ENCODE measurements around the gene PGM2.

Gene PGM2

DNA sequence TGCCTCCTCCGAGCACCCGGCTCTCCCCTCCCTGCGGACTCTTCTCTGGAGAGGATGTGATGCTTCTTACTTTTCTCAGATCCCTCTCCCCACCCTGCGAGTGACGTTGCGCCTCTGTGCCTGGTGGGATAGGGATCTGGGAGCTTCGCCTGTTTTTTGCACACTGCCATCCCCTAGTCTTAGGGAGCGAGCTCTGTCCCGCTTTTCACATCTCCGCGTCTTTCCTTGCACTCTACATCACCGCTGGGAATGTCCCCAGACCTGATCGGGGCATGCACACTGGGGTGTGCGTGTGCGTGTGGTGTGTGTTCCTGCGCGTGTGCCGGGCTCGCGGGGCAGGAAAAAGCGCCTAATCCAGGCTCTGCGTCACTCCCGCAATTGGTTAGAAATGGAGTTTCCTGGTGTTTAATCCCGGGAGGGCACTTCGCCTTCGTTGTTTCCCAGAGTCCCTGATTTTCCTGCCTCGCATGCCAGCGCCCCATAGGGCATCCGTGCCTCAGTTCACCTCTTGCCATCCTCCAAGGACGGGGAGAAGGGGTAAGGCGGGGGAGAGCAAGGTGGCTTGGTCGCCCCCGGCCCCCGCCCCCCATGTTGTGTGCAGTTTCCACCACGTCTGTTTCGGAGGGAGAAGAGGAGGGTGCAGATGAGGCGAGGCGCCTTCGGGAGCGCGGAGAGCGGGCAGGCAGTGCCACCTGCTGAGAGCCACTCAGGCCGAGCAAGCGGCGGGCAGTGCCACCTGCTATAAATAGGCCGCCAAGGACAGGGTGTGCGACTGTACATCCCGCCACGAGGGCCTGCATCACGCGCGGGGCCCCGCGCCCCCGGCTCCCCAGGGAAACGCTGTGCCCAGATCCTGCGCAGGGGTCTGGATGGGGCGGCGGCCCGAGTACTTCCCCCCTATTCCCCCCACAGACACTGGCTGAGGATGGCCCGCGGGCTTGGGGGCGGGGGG is 63.6 kb downstream of the PGM2 start:
- Histone ChIP-seq H3K79me2 (ENCODE audit: insufficient read depth, low read length) (peaks cover 29% of the 10 kb centered on the region), H2AFZ (ENCODE audit: low read depth, low read length) (peak overlapping the region; percentile 98), H3K9me3 (ENCODE audit: insufficient read depth, low read length, severe bottlenecking) (no peaks in the 10 kb centered on the region), H3K4me2 (ENCODE audit: insufficient read depth, low read length) (peak overlapping the region; percentile 90), H3K9ac (ENCODE audit: low read depth, low read length) (peak overlapping the region; percentile 77; the same call in 1 of the 2 replicates), H3K27ac (ENCODE audit: low read length) (no peak overlapping the region), H4K20me1 (ENCODE audit: insufficient read depth, low read length) (no peaks in the 10 kb centered on the region), H3K4me3 (ENCODE audit: low read depth in 1 of 2, low read length in 2 of 2) (peak overlapping the region; percentile 50 to 92; a peak in 3 of 4 replicates), H3K4me1 (ENCODE audit: insufficient read depth, low read length) (peaks cover 22% of the 10 kb centered on the region), H3K36me3 (ENCODE audit: insufficient read depth, low read length) (no peaks in the 10 kb centered on the region; the same call in 1 of the 2 replicates), H3K27me3 (ENCODE audit: insufficient read depth, low read length, poor library complexity) (no peaks in the 10 kb centered on the region)
- no peak for ATAC-seq (ENCODE audit: insufficient read depth, low read depth)
- DNase-seq, result no peak
- TF ChIP-seq, protein P1, sequence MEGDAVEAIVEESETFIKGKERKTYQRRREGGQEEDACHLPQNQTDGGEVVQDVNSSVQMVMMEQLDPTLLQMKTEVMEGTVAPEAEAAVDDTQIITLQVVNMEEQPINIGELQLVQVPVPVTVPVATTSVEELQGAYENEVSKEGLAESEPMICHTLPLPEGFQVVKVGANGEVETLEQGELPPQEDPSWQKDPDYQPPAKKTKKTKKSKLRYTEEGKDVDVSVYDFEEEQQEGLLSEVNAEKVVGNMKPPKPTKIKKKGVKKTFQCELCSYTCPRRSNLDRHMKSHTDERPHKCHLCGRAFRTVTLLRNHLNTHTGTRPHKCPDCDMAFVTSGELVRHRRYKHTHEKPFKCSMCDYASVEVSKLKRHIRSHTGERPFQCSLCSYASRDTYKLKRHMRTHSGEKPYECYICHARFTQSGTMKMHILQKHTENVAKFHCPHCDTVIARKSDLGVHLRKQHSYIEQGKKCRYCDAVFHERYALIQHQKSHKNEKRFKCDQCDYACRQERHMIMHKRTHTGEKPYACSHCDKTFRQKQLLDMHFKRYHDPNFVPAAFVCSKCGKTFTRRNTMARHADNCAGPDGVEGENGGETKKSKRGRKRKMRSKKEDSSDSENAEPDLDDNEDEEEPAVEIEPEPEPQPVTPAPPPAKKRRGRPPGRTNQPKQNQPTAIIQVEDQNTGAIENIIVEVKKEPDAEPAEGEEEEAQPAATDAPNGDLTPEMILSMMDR (IDR thresholded peaks at IDR 0.05; ENCODE audit: borderline replicate concordance, extremely low read depth, low read length, poor library complexity, severe bottlenecking), result no peak
- TF ChIP-seq EZH2 (IDR thresholded peaks at IDR 0.05; ENCODE audit: borderline replicate concordance, low read depth, low read length, severe bottlenecking), result no peak

DNA sequence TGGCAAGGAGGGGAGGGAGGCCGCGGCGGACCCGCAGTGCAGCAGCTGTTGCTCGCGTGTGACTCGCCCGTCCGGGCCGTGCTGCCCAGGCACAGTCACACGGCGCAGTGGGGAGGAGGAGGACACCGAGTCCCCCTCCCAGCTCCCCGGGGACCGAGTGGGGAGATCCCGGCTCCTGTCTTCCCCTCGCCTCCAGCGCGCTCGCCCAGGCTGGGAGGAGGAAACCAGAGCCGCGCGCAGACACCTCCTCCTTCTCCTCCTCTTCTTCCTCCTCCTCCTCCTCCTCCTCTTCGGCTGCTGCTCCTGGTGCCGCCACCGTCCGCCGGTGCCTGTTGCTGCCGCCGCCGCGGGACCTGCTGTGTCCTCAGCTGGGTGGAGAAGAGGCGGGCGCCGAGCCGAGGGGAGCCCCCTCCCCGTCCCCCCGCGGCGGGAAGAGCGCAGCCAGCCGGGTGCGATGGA is 64.3 kb downstream of the PGM2 start, which contains the start of gene TBC1D1:
Gene TBC1D1, plus strand, starts transcription at position 284 of the 459 bp plus-strand sequence. CDS start 11,012 bp downstream, outside the sequence.
- Histone ChIP-seq H3K36me3 (ENCODE audit: insufficient read depth, low read length) (no peaks in the 10 kb centered on the region; the same call in 1 of the 2 replicates), H3K9ac (ENCODE audit: low read depth, low read length) (peak within 1 kb of the TSS; percentile 77), H3K9me3 (ENCODE audit: insufficient read depth, low read length, severe bottlenecking) (no peaks in the 10 kb centered on the region), H3K27ac (ENCODE audit: low read length) (peak within 1 kb of the TSS; percentile 91), H3K27me3 (ENCODE audit: insufficient read depth, low read length, poor library complexity) (no peaks in the 10 kb centered on the region), H4K20me1 (ENCODE audit: insufficient read depth, low read length) (peaks cover 2% of the 10 kb centered on the region; the same call in 1 of the 2 replicates), H2AFZ (ENCODE audit: low read depth, low read length) (peak within 1 kb of the TSS; percentile 98), H3K79me2 (ENCODE audit: insufficient read depth, low read length) (peaks cover 33% of the 10 kb centered on the region), H3K4me1 (ENCODE audit: insufficient read depth, low read length) (peaks cover 22% of the 10 kb centered on the region), H3K4me3 (ENCODE audit: low read depth in 1 of 2, low read length in 2 of 2) (peak within 1 kb of the TSS; percentile 50 to 92), H3K4me2 (ENCODE audit: insufficient read depth, low read length) (peak within 1 kb of the TSS; percentile 90)
- no peak for TF ChIP-seq EZH2 (IDR thresholded peaks at IDR 0.05; ENCODE audit: borderline replicate concordance, low read depth, low read length, severe bottlenecking)
- TF ChIP-seq, protein P1 (IDR thresholded peaks at IDR 0.05; ENCODE audit: borderline replicate concordance, extremely low read depth, low read length, poor library complexity, severe bottlenecking), result no peak
- DNase-seq (peak; percentile 72), ATAC-seq (ENCODE audit: insufficient read depth, low read depth) (peak; percentile 76)

DNA sequence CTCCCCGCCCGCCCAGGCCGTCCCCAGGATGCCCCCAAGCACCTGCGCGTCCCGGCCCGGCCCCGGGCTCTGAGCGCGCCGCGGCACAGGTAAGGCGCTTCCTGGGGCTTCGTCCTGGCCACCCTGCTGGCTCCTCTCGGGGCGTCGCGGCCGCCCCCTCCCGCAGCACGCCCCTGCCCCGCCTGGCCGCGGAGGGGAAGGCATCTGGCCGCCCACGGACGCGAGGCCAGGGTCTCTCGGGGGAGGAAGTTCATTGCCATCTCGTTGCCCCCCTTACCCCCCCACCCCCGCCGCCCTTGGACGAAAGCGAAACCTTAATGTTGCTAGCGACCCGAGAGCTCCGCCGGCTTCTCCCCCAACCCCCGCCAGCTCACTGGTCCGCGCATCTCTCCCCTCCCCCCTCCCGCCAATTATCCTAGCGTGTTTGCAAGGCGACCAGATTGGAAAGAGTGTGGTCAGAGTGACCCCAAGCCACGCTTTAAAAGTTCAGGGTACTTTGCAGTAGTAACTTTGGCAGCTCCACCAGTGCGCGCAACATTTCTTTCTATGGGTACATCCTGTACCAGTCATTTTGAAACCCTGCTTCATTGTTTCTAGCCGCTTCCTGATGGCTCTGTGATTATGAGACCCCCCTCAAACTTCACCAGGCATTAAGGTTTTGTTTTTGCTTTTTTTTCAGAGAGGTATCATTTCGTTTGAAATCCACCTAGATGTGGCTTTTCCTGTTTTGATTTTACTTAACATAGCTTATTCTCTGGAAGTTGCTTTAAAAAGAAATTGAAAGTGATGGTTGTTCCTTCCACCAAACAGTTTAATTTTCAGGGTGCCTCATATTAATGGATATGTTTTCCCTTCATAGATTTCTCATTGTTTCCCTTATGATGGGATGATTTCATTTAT is 65.0 kb downstream of the PGM2 start:
- no peaks in the 10 kb centered on the region for H3K9me3 ChIP-seq (ENCODE audit: insufficient read depth, low read length, severe bottlenecking)
- peak overlapping the region; percentile 91 for H3K27ac ChIP-seq (ENCODE audit: low read length)
- peak overlapping the region; percentile 77 for H3K9ac ChIP-seq (ENCODE audit: low read depth, low read length)
- no peaks in the 10 kb centered on the region for H3K27me3 ChIP-seq (ENCODE audit: insufficient read depth, low read length, poor library complexity)
- peak; percentile 65 for ATAC-seq (ENCODE audit: insufficient read depth, low read depth)
- no peaks in the 10 kb centered on the region; the same call in 1 of the 2 replicates for H3K36me3 ChIP-seq (ENCODE audit: insufficient read depth, low read length)
- H3K4me2 ChIP-seq (ENCODE audit: insufficient read depth, low read length), result peak overlapping the region; percentile 90
- peak overlapping the region; percentile 50 to 92 for H3K4me3 ChIP-seq (ENCODE audit: low read depth in 1 of 2, low read length in 2 of 2)
- no peak for TF ChIP-seq EZH2 (IDR thresholded peaks at IDR 0.05; ENCODE audit: borderline replicate concordance, low read depth, low read length, severe bottlenecking)
- TF ChIP-seq, protein P1 (IDR thresholded peaks at IDR 0.05; ENCODE audit: borderline replicate concordance, extremely low read depth, low read length, poor library complexity, severe bottlenecking), result peak; percentile 7
- peaks cover 7% of the 10 kb centered on the region; the same call in 1 of the 2 replicates for H4K20me1 ChIP-seq (ENCODE audit: insufficient read depth, low read length)
- peak; percentile 73 for DNase-seq
- peaks cover 22% of the 10 kb centered on the region for H3K4me1 ChIP-seq (ENCODE audit: insufficient read depth, low read length)
- peak overlapping the region; percentile 98 for H2AFZ ChIP-seq (ENCODE audit: low read depth, low read length)
- H3K79me2 ChIP-seq (ENCODE audit: insufficient read depth, low read length), result peaks cover 38% of the 10 kb centered on the region
